Activated naive CD8-positive, alpha-beta T cell treated with anti-CD3 and anti-CD28 coated beads, Interleukin-2, amount 50 U/mL, for 16 hours (primary cell): Measurements from ENCODE around the gene DLEU7.

ENCODE experiments used
- DNase-seq: peaks from one replicate; pipeline ENCODE4 v3.0.0-alpha.2; 2020; ENCODE audit warnings: low read depth, low spot score

Gene DLEU7

DNA sequence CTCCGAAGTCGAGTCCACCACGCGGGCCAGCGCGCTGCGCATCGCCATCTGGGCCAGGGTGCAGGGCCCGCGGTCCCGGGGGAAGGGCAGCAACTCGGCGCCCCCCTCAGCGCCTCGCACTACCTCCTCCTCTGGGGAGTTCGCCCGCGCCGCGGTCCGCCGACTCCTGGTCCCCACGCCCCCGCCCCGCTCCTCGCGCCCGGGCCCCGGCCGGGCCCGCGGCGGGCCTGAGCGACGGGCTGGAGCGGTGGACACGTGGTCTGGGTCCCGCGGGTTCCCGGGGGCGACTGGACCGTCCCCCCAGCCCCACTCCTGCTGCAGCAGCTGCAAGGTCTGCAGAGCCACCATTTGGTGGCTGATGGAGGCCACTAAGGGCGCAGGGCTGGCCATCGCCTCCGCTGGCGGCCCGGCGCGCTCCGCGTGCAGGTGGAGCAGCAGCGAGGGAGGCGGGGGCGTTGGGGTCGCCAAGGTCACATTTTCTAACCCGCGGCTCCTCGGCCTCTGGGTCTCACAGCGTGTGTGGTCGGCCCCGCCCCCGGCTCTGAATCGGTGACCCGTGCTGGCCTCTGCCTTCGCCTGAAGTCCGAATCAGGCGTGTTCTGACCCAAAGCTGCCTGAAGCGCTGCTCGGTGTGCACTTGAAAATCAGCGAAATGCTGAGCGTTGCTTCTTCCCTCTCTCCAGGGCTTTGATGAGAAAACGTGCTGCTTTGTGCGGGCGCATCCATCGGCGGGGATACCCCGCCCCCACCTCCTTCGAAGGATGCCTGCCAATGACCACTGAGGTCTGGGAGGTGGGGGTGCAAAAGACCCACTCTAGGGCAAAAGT lies at the start of gene DLEU7:
DLEU7 (minus strand) TSS at position 436 of the 827 bp plus-strand sequence; CDS start at position 390, 46 bp downstream.
- no peak for DNase-seq

GRCh38 chr13:50892210-50892944 lies 48.9 kb upstream of the DLEU7 start:
- DNase-seq = no peak

DNA sequence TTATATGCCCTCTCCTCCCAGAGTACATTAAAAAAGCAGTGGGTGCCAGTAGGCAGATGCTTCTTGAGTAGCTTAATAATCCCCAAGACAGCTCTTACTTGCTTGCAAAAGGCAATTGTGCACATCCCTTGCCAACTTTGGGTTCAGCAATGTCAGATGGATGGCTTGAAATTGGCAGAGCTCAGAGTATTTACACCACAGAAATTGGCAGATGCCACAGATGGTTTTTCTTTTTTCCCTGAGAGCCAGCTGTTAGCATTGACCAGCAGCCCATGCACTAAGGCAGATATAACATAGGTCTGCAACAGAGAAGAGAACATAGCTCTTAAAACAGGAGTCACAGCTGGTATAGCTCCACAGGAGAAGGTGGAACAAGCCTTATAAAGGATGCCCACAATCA lies 47.7 kb upstream of the DLEU7 start:
- DNase-seq = no peak

- DNase-seq = no peak
These were observed 45.8 kb upstream of the DLEU7 start for GRCh38 chr13:50889317-50889716.

GRCh38 chr13:50888362-50888761 lies 44.9 kb upstream of the DLEU7 start:
- no peak for DNase-seq

- DNase-seq = no peak
These were observed 43.7 kb upstream of the DLEU7 start for GRCh38 chr13:50887151-50887550.

DNA sequence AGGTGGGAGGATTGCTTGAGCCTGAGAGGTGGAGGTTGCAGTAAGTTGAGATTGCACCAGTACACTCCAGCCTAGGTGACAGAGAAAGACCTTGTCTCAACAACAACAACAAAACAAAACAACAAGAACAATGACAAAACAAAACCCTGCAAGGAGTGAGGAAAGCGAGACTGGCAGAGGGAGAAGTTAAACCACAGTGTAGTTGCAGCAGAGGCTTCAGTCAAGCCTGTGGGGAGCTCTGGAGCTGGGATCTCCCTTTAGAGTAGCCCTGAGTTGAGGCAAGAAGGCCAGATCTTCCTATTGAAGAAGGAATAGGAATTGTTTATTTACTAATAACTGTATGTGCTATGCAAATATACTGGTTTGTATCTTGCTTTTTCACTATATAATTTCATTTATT lies 40.8 kb upstream of the DLEU7 start:
- DNase-seq = no peak

GRCh38 chr13:50883728-50884127 lies 40.2 kb upstream of the DLEU7 start:
- DNase-seq = no peak

GRCh38 chr13:50882816-50883435 lies 39.4 kb upstream of the DLEU7 start:
- DNase-seq = no peak

GRCh38 chr13:50873991-50874390 lies 30.5 kb upstream of the DLEU7 start:
- no peak for DNase-seq

DNA sequence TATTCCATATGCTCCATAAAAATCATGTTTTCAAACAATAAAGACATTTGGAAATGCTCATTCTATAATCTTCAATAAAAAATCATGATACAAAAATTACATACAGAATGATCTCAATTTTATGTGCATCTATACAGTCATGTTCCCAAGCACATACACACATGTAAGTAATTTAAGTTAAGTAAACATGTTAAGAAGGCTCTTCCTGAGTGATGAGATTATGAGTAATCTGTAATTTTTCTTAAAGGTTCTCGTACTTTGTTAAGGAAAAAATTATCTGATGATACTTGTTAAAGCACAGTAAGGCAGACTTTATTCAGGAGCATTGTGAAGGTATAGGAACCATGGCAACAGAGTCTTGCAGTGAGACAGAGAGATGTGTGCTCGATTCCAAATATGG lies 30.0 kb upstream of the DLEU7 start:
- no peak for DNase-seq

DNA sequence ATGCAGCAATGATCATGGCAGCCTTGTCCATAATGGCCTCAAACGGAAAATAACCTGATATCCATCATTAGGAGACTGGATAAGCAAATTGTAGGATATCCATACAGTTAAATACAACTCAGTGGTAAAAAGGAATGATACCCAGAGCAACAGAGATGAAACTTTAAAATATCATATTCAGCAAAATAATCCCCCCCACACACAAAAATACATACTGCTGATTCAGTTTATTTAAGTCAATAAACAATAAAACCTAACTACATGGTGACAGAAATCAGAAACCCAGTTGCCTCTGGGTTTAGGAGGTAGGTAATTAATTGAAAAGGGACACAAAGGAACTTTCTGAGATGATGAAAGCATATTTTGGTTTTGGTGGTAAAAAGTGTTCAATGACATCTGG lies 27.9 kb upstream of the DLEU7 start:
- no peak for DNase-seq

DNA sequence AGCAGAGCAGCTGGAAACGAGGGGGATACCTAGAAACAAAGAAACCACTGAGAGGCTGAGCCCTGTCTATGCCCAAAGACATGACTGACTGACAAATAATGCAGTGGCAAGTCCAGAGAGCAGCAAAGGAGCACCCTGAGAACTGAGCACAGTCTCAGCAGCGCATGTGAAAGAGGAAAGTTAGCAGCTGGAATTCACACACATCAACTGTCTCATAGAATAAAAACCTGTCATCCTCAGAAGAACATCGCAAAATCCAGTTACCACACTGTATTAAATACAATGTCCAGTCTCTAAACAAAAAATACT lies 24.1 kb upstream of the DLEU7 start:
- DNase-seq = no peak

DNA sequence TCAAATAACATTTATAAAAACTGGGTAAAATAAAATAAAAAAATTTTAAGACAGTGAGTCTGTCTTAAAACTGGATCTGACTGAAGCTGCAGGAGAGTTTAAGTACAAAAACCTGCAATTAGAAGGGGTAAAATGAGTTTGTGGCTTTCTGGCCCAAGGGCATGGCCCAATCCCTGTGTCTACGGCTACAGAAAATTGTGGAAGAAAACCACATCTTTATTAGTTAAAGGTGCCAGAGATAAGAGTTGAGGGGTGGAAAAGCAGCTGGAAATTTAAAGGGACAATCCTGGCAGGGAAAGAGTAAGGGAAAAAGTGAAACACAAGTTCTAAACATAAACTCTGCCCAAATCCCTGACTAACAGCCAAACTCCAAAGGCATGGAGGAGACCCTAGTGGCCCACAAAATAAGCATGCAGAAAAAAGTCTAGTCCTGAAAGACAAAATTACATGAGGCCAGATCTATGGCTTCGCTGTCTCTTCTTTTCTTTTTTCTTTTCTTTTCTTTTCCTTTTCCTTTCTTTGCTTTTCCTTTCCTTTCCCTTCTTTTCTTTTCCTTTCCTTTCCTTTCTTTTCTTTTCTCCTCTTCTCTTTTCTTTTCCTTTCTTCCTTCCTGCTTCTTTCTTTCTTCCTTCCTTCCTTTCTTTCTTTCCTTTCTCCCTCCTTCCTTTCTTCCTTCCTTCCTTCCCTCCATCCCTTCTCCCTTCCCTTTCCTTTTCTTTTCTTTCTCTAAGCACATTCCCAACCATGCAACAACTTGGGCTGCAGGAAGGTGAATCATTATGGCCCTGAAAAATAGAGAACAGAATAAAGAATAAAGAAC lies 23.5 kb upstream of the DLEU7 start:
- no peak for DNase-seq

DNA sequence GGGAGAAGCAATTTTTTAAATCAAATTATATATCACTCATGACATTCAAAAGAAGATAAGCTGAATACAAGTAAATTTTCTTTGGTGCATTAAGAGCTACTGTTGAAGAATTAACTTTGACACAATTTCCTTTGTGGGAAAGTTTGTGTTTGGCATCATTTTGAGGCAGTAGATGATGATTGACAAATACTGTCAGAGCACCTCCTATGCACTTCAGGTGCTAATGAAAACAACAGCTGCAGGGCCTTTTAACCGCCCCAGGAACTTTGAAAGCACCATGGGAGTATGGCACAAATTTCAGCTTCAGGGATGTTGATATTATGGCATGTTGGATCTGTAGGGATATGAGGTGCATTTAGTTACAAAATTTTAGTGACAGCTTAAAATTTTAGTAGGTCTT lies 21.0 kb upstream of the DLEU7 start:
- DNase-seq = no peak

GRCh38 chr13:50855681-50856080 lies 12.2 kb upstream of the DLEU7 start:
- DNase-seq = no peak

- DNase-seq = no peak
These were observed 7.0 kb upstream of the DLEU7 start for GRCh38 chr13:50850445-50850844.

- DNase-seq = no peak
These were observed 4.0 kb upstream of the DLEU7 start for GRCh38 chr13:50847501-50847900.

DNA sequence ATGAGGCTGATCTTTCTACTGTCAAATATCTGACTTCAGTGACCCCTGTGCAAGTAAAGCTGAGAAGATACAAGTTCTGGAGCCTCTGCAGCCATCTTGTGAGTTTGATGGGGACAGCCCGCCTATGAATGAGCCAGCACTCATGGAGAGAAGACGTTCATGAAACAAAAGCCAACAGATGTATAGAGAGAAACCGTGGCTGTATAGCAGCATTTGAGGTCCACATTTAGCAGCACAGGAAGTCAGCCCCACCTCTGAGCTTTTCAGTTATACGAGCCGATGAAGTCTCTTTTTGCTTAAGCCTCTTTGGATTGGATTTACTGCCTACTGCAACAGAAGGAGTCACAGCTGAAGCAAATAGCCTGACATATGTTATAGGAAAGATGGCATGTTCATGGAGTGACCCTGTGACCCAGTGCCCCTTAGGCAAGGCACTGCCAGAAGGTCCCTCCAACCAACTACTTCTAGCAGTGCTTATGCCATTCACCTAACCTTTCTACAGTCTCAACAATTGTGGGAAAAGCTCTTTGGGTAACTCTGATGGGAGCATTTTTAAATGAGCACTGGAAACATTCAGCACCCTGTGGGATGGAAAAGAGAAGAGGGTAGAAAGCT lies 3.5 kb upstream of the DLEU7 start:
- DNase-seq = no peak

DNA sequence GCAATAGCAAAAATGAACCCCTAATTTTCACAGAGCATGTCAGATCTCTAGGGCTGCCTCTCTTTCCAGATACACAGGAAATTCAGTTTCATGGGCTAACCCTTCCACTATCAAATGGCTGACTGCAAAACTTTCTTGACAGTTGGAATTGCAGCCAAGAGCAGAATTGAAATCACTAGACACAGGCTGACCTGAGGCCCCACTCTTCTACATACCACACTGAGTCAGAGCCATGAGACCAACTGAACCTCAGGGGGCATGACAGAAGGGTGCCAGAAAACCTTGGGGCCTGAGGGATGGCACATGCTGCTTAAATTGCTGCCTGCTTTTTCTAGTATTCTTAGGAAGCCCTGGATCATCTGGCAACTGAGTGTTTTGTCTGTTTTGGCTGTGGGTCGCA lies 1.7 kb upstream of the DLEU7 start:
- DNase-seq = no peak

- no peak for DNase-seq
These were observed 788 bp upstream of the DLEU7 start for GRCh38 chr13:50844084-50844875.
